ENCODE measurements around the gene SLC17A5.
"Not testable (repeated sequence)": the region's sequence is repeated elsewhere in the genome, so short reads cannot be mapped to it uniquely, and the experiment has no call there.

SLC17A5 gene

DNA sequence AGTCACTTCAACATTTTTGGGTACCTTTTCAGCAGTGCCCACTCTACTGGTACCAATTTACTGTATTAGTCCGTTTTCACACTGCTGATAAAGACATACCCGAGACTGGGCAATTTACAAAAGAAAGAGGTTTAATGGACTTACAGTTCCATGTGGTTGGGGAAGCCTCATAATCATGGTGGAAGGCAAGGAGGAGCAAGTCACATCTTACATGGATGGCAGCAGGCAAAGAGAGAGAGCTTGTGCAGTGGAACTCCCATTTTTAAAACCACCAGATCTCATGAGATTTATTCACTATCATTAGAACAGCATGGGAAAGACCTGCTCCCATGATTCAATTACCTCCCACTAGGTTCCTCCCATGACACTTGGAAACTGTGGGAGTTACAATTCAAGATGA lies 29.8 kb upstream of the SLC17A5 start:
- H3K14ac ChIP-seq (ENCODE audit: low read length); H2AFZ ChIP-seq (ENCODE audit: low read length); H3K18ac ChIP-seq (ENCODE audit: low read length); H2BK15ac ChIP-seq (ENCODE audit: low read length); H3K9ac ChIP-seq (ENCODE audit: low read depth, low read length, poor library complexity); H4K91ac ChIP-seq (ENCODE audit: low read depth, low read length, poor library complexity); H3K36me3 ChIP-seq (replicated peaks in 1 of 2; ENCODE audit: control insufficient read depth in 2 of 2, insufficient read depth in 2 of 2, low read length in 2 of 2); H3K9me3 ChIP-seq (replicated peaks in 1 of 2; ENCODE audit: control insufficient read depth in 2 of 2, insufficient read depth in 1 of 2, low read depth in 1 of 2, low read length in 2 of 2); H4K8ac ChIP-seq (ENCODE audit: low read depth, low read length); H2BK5ac ChIP-seq (ENCODE audit: low read length); H2BK120ac ChIP-seq (ENCODE audit: low read depth, low read length); H3K4me2 ChIP-seq (ENCODE audit: insufficient read depth, low read length, poor library complexity, severe bottlenecking); H2AK5ac ChIP-seq (ENCODE audit: low read depth, low read length); H3K79me1 ChIP-seq (ENCODE audit: low read depth, low read length); H3K4me3 ChIP-seq (ENCODE audit: low read length in 2 of 2); H3K4ac ChIP-seq (ENCODE audit: low read length); H2BK12ac ChIP-seq (ENCODE audit: low read length); H3K27ac ChIP-seq (replicated peaks; ENCODE audit: low read length); H3K27me3 ChIP-seq (ENCODE audit: control insufficient read depth in 3 of 3, insufficient read depth in 3 of 3, low read depth in 1 of 3, low read length in 3 of 3); DNase-seq (ENCODE audit: low spot score); H3K23ac ChIP-seq (ENCODE audit: low read depth, low read length, poor library complexity); H3K4me1 ChIP-seq (ENCODE audit: control insufficient read depth in 2 of 2, insufficient read depth in 1 of 2, low read depth in 1 of 2, low read length in 2 of 2): not testable (repeated sequence)
- no CpG with 5 or more reads among the region's 2 CpGs for WGBS, 2 donors (ENCODE audit: extremely low coverage in 2 of 2, insufficient read length in 2 of 2, insufficient replicate concordance in 1 of 2)

DNA sequence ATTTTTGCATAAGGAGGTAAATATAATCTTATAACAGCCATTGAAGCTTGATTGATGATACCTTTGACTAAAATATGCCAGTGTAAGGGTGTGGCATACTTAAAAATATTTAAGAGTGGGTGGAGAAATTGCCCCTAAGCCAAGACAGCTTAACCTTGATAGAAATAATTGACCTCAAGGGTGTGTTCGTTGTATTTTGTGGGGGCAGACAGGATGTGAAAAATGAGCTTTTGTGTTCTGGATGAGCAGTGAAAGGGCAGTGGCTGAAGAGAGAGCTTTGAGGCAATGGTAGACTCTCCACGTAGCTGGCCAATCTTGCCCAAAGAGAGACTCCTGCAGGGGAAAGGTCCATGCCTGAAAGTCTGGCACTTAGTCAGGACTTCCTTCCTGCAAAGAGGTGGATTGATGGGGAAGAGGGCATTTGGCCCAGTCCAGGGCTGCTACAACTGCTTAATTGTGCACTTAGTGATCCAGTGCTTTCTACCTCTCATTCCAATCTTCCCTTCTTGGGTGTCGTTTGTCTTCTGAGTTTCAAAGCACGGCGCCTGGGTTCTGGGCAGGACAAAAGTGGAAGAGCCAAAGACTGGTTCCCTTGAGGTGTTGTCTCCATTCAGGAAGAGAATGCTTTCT lies 26.6 kb upstream of the SLC17A5 start:
- Histone ChIP-seq H3K14ac (ENCODE audit: low read length) (no peak overlapping the region), H2BK5ac (ENCODE audit: low read length) (no peak overlapping the region), H2AFZ (ENCODE audit: low read length) (no peak overlapping the region), H3K9ac (ENCODE audit: low read depth, low read length, poor library complexity) (no peak overlapping the region), H3K18ac (ENCODE audit: low read length) (no peak overlapping the region), H3K4ac (ENCODE audit: low read length) (no peak overlapping the region), H3K27me3 (ENCODE audit: control insufficient read depth in 3 of 3, insufficient read depth in 3 of 3, low read depth in 1 of 3, low read length in 3 of 3) (no peaks in the 10 kb centered on the region), H3K23ac (ENCODE audit: low read depth, low read length, poor library complexity) (no peak overlapping the region), H2BK120ac (ENCODE audit: low read depth, low read length) (no peak overlapping the region), H4K8ac (ENCODE audit: low read depth, low read length) (no peak overlapping the region), H3K4me2 (ENCODE audit: insufficient read depth, low read length, poor library complexity, severe bottlenecking) (no peak overlapping the region), H2BK12ac (ENCODE audit: low read length) (no peak overlapping the region), H3K4me1 (ENCODE audit: control insufficient read depth in 2 of 2, insufficient read depth in 1 of 2, low read depth in 1 of 2, low read length in 2 of 2) (no peaks in the 10 kb centered on the region), H4K91ac (ENCODE audit: low read depth, low read length, poor library complexity) (no peak overlapping the region), H3K9me3 (replicated peaks in 1 of 2; ENCODE audit: control insufficient read depth in 2 of 2, insufficient read depth in 1 of 2, low read depth in 1 of 2, low read length in 2 of 2) (no peaks in the 10 kb centered on the region), H3K4me3 (ENCODE audit: low read length in 2 of 2) (no peak overlapping the region), H2BK15ac (ENCODE audit: low read length) (no peak overlapping the region), H3K36me3 (replicated peaks in 1 of 2; ENCODE audit: control insufficient read depth in 2 of 2, insufficient read depth in 2 of 2, low read length in 2 of 2) (no peaks in the 10 kb centered on the region), H2AK5ac (ENCODE audit: low read depth, low read length) (no peak overlapping the region), H3K79me1 (ENCODE audit: low read depth, low read length) (no peaks in the 10 kb centered on the region), H3K27ac (replicated peaks; ENCODE audit: low read length) (no peak overlapping the region)
- WGBS, 2 donors (ENCODE audit: extremely low coverage in 2 of 2, insufficient read length in 2 of 2, insufficient replicate concordance in 1 of 2) = no CpG with 5 or more reads among the region's 5 CpGs
- DNase-seq (ENCODE audit: low spot score) = no peak

DNA sequence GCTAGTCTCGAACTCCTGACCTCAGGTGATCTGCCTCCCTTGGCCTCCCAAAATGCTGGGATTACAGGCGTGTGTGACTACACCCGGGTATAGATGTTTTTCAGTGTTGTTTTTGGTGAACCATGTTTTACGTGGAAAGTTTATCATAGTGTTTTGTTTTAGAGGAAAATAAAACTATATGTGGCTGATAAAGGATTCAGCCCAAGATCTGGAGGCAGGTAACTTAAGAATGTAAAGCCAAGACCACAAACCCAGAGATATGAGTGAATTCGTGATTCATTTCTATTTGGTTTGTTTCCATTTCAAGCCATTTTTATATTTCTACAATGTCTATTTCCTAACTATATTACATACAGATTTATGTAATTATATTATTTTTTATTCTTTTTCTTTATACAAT lies 26.1 kb upstream of the SLC17A5 start:
- H3K36me3 ChIP-seq (replicated peaks in 1 of 2; ENCODE audit: control insufficient read depth in 2 of 2, insufficient read depth in 2 of 2, low read length in 2 of 2); H3K9ac ChIP-seq (ENCODE audit: low read depth, low read length, poor library complexity); H3K18ac ChIP-seq (ENCODE audit: low read length); H2BK5ac ChIP-seq (ENCODE audit: low read length); H3K27ac ChIP-seq (replicated peaks; ENCODE audit: low read length); H3K27me3 ChIP-seq (ENCODE audit: control insufficient read depth in 3 of 3, insufficient read depth in 3 of 3, low read depth in 1 of 3, low read length in 3 of 3); H3K4ac ChIP-seq (ENCODE audit: low read length); H4K91ac ChIP-seq (ENCODE audit: low read depth, low read length, poor library complexity); DNase-seq (ENCODE audit: low spot score); H2AK5ac ChIP-seq (ENCODE audit: low read depth, low read length); H2BK12ac ChIP-seq (ENCODE audit: low read length); H4K8ac ChIP-seq (ENCODE audit: low read depth, low read length); H3K4me3 ChIP-seq (ENCODE audit: low read length in 2 of 2); H2BK15ac ChIP-seq (ENCODE audit: low read length); H3K9me3 ChIP-seq (replicated peaks in 1 of 2; ENCODE audit: control insufficient read depth in 2 of 2, insufficient read depth in 1 of 2, low read depth in 1 of 2, low read length in 2 of 2); H3K79me1 ChIP-seq (ENCODE audit: low read depth, low read length); H3K4me2 ChIP-seq (ENCODE audit: insufficient read depth, low read length, poor library complexity, severe bottlenecking); H3K23ac ChIP-seq (ENCODE audit: low read depth, low read length, poor library complexity); H2BK120ac ChIP-seq (ENCODE audit: low read depth, low read length); H2AFZ ChIP-seq (ENCODE audit: low read length); H3K4me1 ChIP-seq (ENCODE audit: control insufficient read depth in 2 of 2, insufficient read depth in 1 of 2, low read depth in 1 of 2, low read length in 2 of 2); H3K14ac ChIP-seq (ENCODE audit: low read length): not testable (repeated sequence)
- WGBS, 2 donors (ENCODE audit: extremely low coverage in 2 of 2, insufficient read length in 2 of 2, insufficient replicate concordance in 1 of 2) = no CpG with 5 or more reads among the region's 5 CpGs

DNA sequence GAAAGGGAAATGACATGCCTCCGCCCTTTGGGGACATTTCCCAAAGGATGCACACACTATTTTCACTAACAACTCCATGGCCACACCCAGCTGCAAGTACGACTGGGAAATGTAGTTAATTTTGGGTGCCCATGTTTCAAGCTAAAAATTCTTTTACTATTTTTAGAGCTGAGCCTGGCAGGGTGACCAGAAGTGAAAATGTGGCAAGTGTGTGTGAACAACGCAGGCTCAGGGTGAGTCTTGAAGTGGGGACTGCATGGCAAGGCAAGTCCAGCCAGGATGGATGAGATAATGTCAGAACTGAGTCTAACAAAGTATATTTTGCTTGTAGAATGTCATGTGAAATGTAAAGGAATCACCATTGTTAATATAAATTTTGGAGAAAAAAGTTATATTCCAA lies 25.2 kb upstream of the SLC17A5 start:
- Histone ChIP-seq H4K91ac (ENCODE audit: low read depth, low read length, poor library complexity) (no peak overlapping the region), H2BK15ac (ENCODE audit: low read length) (no peak overlapping the region), H3K79me1 (ENCODE audit: low read depth, low read length) (no peaks in the 10 kb centered on the region), H3K9ac (ENCODE audit: low read depth, low read length, poor library complexity) (no peak overlapping the region), H3K23ac (ENCODE audit: low read depth, low read length, poor library complexity) (no peak overlapping the region), H3K36me3 (replicated peaks in 1 of 2; ENCODE audit: control insufficient read depth in 2 of 2, insufficient read depth in 2 of 2, low read length in 2 of 2) (no peaks in the 10 kb centered on the region), H3K4me1 (ENCODE audit: control insufficient read depth in 2 of 2, insufficient read depth in 1 of 2, low read depth in 1 of 2, low read length in 2 of 2) (no peaks in the 10 kb centered on the region), H3K9me3 (replicated peaks in 1 of 2; ENCODE audit: control insufficient read depth in 2 of 2, insufficient read depth in 1 of 2, low read depth in 1 of 2, low read length in 2 of 2) (no peaks in the 10 kb centered on the region), H2AK5ac (ENCODE audit: low read depth, low read length) (no peak overlapping the region), H3K14ac (ENCODE audit: low read length) (no peak overlapping the region), H3K18ac (ENCODE audit: low read length) (no peak overlapping the region), H3K27ac (replicated peaks; ENCODE audit: low read length) (no peak overlapping the region), H2BK5ac (ENCODE audit: low read length) (no peak overlapping the region), H3K4me3 (ENCODE audit: low read length in 2 of 2) (no peak overlapping the region), H2AFZ (ENCODE audit: low read length) (no peak overlapping the region), H3K4ac (ENCODE audit: low read length) (no peak overlapping the region), H2BK12ac (ENCODE audit: low read length) (no peak overlapping the region), H4K8ac (ENCODE audit: low read depth, low read length) (no peak overlapping the region), H3K27me3 (ENCODE audit: control insufficient read depth in 3 of 3, insufficient read depth in 3 of 3, low read depth in 1 of 3, low read length in 3 of 3) (no peaks in the 10 kb centered on the region), H2BK120ac (ENCODE audit: low read depth, low read length) (no peak overlapping the region), H3K4me2 (ENCODE audit: insufficient read depth, low read length, poor library complexity, severe bottlenecking) (no peak overlapping the region)
- no peak for DNase-seq (ENCODE audit: low spot score)
- no CpG with 5 or more reads among the region's 3 CpGs for WGBS, 2 donors (ENCODE audit: extremely low coverage in 2 of 2, insufficient read length in 2 of 2, insufficient replicate concordance in 1 of 2)

All from neuronal stem cell (in vitro differentiated cells).